GM12872 (cell line): Measurements from ENCODE around the gene INO80E.

Experiments used
- CTCF ChIP-seq: IDR thresholded peaks from 3 replicates; pipeline ENCODE4 v1.5.1; 2011; ENCODE audit warnings: low read depth, mild to moderate bottlenecking, low read length, moderate library complexity; ENCODE audit not compliant: insufficient read depth

The INO80E gene

GRCh38 chr16:29961127-29961478, 34.9 kb upstream of the INO80E start:
- no peak for TF ChIP-seq CTCF

DNA sequence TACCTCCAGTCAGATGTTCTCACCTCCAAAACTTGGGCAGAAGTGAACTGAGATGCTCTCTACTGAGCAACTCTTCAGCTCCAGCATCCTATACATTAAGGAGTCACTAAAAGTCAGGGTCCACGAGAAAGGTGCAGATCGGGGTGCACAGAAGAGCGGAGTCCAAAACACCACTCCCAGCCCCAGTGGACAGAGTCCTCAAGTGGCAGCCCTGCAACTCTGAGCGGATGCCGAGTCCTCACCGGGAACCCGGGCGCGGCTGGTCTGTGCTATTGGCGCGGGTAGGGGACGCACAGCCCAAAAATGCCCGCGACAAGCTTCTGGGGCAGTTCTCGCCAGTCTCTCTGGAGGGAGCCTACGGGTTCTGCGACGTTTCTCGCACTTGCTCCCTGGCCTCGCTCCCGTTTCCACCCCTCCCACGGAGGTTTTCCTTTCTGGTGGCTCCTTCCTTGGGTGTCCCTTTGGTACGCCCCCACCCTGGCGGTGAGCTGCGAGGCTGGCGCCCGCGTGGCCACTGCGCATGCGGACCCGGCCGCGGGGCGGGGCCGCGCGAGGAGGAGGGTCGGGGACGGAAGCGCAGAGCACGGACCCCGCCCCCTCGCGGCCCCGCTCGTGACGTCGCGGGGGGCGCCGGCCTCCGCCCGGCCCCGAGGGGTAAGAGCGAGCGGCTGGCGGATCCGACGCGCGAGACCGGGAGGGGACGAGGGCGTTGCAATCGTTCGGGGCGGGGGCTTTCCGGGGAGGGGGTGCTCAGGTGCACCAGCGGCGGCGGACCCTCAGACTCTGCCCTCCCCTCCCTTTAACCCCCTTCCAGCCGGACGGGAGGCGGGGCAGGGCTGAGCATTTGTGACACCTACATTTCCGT, 34.3 kb upstream of the INO80E start, which contains the start of gene TMEM219:
TSS of gene TMEM219 (plus strand) at position 601 of the 865 bp plus-strand sequence. CDS start 1,065 bp downstream, outside the sequence.
- peak; percentile 41; the same call in 2 of the 3 replicates for TF ChIP-seq CTCF

DNA sequence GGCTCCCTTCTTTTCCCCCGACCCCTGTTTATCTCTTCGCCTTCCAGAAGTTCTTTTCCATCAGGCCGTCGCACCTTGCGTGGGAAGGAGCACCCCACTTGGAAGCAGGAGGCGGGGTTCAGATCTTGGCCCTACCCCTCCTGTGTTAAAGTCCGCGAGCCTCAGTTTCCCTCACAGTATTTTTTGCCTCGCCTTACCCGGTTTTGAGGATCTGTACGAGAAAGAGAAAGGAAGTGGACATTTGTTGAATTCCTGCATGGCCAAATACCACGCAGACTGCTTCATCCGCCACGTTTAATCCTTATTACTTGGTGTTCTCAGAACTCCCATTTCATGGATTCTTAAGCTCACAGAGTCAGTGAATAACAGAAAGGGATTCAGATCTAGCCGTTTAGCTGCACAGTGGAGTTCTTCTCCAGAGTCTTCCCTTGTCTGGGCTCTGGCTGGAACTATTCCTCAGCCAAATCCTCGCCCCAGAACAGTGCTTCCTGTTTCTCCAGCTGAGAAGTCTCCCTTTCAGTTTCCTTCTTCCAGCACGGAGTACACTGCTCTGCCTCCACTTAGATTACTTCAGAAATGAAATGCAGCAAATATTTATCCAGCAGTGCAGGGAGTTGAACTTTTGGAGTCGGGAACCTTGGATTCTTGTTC, 33.6 kb upstream of the INO80E start:
- no peak for TF ChIP-seq CTCF

DNA sequence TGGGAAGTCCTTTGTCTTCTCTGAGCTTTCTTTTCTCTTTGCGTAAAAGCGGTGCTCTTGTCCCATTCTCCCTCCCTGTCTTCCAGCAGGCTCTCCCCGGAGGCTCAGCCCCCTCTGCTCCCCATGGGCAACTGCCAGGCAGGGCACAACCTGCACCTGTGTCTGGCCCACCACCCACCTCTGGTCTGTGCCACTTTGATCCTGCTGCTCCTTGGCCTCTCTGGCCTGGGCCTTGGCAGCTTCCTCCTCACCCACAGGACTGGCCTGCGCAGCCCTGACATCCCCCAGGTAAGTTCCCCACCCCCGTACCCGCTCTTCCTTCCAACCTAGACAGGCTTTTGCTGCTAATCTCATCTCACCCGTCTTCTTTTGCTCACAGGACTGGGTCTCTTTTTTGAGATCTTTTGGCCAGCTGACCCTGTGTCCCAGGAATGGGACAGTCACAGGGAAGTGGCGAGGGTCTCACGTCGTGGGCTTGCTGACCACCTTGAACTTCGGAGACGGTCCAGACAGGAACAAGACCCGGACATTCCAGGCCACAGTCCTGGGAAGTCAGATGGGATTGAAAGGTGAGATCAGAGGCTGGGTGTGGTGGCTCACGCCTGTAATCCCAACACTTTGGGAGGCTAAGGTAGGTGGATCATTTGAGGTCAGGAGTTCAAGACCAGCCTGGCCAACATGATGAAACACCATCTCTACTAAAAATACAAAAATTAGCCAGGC, 32.9 kb upstream of the INO80E start:
- TF ChIP-seq CTCF = no peak

DNA sequence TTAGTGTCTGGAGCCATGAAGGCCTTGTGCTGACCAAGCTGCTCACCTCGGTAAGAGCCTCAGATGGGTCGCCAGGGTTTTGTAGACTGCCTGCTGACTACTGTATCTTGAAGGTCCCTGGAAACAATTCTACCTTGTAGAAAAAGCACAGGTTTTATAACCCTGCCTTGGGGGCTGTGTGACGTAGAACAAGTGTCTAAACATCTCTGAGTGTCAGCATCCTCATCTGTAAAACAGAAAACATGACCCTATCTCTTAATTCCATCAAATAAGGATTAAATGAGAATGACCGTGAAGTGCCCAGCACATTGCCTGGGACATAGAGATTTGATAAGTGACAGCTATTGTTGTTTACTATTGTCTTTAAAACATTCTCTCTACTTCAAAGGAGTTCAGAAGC, 27.8 kb upstream of the INO80E start:
- TF ChIP-seq CTCF = no peak

- no peak for TF ChIP-seq CTCF
Measured at GRCh38 chr16:29971304-29971703, 24.7 kb upstream of the INO80E start.

GRCh38 chr16:29972500-29972899, 23.5 kb upstream of the INO80E start:
- TF ChIP-seq CTCF = no peak
